ENCODE measurements around the gene CD99. TPM values are rescaled to one million over a fixed set of nuclear protein-coding genes. Genes with fewer than 3 reads are reported as not detected.

CD99 gene
- total RNA-seq, 1 experiment from 2014 or later, result 92.1 TPM

DNA sequence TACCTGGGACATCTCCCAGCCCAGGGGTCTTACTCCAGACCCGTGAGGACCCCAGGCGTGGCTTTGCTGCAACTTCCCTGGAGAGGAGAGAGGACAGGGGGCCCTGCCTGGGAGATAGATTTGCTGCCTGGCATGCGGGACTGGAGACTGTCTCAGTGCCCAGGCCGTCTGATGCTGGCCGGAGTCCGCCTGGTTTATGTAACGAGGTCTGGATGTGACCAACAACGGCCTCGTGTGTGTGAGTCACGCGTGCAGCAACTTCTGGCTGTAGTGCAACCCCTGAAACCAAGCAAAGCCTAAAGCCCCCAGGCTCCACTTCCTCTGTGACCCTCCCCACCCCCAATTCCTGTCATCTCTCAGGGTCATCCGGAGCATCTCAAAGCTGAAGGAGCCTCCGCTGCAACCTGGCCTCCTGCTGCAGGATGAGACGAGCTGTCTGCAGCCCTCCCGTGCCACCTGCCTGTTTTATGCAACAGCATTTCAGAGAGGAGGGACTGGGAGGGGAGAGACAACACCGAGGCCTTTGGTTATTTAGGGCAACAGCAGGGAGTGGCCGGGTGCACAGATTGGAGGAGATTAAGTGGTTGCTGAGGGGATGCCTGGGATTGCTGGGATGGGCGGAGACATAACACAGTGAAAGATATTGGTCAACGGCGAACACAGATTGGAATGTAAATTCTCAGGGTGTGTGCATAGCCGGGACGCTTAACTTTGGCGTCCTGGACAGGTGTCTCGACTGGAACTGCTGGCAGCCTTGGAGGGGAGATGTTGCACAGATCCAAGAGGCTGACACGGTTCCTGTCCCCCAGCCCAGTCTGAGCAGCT lies 76.7 kb downstream of the CD99 start:
- Histone ChIP-seq H3K4me2 (ENCODE audit: insufficient read depth, insufficient read length, low read length) (no peak overlapping the region), H3K23me2 (ENCODE audit: insufficient read length, low read depth, low read length, poor library complexity, severe bottlenecking) (no peaks in the 10 kb centered on the region)
- no peak overlapping the region; a peak in 1 of 7 replicates for H3K27ac Mint-ChIP-seq

More for the DNA sequence above, 76.7 kb downstream of the CD99 start:
- TF ChIP-seq, protein P1, sequence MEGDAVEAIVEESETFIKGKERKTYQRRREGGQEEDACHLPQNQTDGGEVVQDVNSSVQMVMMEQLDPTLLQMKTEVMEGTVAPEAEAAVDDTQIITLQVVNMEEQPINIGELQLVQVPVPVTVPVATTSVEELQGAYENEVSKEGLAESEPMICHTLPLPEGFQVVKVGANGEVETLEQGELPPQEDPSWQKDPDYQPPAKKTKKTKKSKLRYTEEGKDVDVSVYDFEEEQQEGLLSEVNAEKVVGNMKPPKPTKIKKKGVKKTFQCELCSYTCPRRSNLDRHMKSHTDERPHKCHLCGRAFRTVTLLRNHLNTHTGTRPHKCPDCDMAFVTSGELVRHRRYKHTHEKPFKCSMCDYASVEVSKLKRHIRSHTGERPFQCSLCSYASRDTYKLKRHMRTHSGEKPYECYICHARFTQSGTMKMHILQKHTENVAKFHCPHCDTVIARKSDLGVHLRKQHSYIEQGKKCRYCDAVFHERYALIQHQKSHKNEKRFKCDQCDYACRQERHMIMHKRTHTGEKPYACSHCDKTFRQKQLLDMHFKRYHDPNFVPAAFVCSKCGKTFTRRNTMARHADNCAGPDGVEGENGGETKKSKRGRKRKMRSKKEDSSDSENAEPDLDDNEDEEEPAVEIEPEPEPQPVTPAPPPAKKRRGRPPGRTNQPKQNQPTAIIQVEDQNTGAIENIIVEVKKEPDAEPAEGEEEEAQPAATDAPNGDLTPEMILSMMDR (conservative IDR thresholded peaks at IDR 0.05), result no peak
- Mint-ChIP-seq H3K4me1 (peaks cover 26 to 30% of the 10 kb centered on the region in 2 experiments), H3K27me3 (ENCODE audit: low read depth) (no peaks in the 10 kb centered on the region; the same call in 1 of the 2 replicates), H3K36me3 (ENCODE audit: insufficient read depth in 1 of 3, low read depth in 3 of 3) (peaks cover 0 to 2% (median 0%) of the 10 kb centered on the region in 3 experiments; a peak in 2 of 7 replicates), H3K4me3 (peak overlapping the region in 1 of 2 experiments; percentile 30; a peak in 1 of 5 replicates), H3K9me3 (peaks cover 2 to 5% of the 10 kb centered on the region in 2 experiments; a peak in 3 of 5 replicates)
- no peak overlapping the region for H2BK15ac ChIP-seq (ENCODE audit: low read depth, low read length)
- H4K20me1 ChIP-seq (ENCODE audit: control insufficient read depth, insufficient read depth, insufficient read length), result no peaks in the 10 kb centered on the region
- H2AFZ ChIP-seq (ENCODE audit: low read length), result no peak overlapping the region
- H3K79me1 ChIP-seq (ENCODE audit: insufficient read depth, low read depth, low read length, poor library complexity, severe bottlenecking), result no peaks in the 10 kb centered on the region
- H4K8ac ChIP-seq (replicated peaks; ENCODE audit: insufficient read length, low read depth, low read length), result no peak overlapping the region
- no peaks in the 10 kb centered on the region for H3K79me2 ChIP-seq (ENCODE audit: insufficient read depth, low read length)
- no peaks in the 10 kb centered on the region for H3K27me3 ChIP-seq (ENCODE audit: insufficient read depth, low read length)
- no peak overlapping the region for H3T11ph ChIP-seq (ENCODE audit: low read length)
- no peak overlapping the region for H3K9ac ChIP-seq (ENCODE audit: extremely low read depth, insufficient read length, low read length)
- no peak overlapping the region for H3K14ac ChIP-seq (ENCODE audit: insufficient read depth, low read length)
- peak; percentile 36 for DNase-seq
- no peak overlapping the region for H2BK120ac ChIP-seq (ENCODE audit: low read depth, low read length, poor library complexity, severe bottlenecking)
- H2BK20ac ChIP-seq (ENCODE audit: low read depth, low read length, poor library complexity, severe bottlenecking), result no peak overlapping the region
- H4K91ac ChIP-seq (ENCODE audit: insufficient read length, low read depth, low read length), result no peak overlapping the region
- H3K18ac ChIP-seq (ENCODE audit: insufficient read length, low read depth, low read length), result no peak overlapping the region
- no peak overlapping the region for H3K27ac ChIP-seq (ENCODE audit: insufficient read length, low read depth, low read length)
- WGBS (ENCODE audit: extremely low coverage, insufficient read length, low lambda C conversion rate), result no CpG with 5 or more reads among the region's 25 CpGs
- no peak overlapping the region for H3K23ac ChIP-seq (ENCODE audit: insufficient read length, low read depth, low read length)
- no peak overlapping the region for H2AK5ac ChIP-seq (ENCODE audit: insufficient read length, low read length)
- H3K9me3 ChIP-seq (ENCODE audit: control insufficient read depth, low read depth, low read length), result no peaks in the 10 kb centered on the region
- H3K4me1 ChIP-seq (ENCODE audit: insufficient read depth, low read length), result no peaks in the 10 kb centered on the region
- H2BK12ac ChIP-seq (ENCODE audit: insufficient read length, low read depth, low read length), result no peak overlapping the region
- no peak overlapping the region for H3K56ac ChIP-seq (ENCODE audit: insufficient read length, low read depth, low read length)
- no peak overlapping the region for H2BK5ac ChIP-seq (ENCODE audit: insufficient read length, low read length)
- H4K5ac ChIP-seq (ENCODE audit: insufficient read length, low read depth, low read length), result no peak overlapping the region
- no peak overlapping the region for H3K4ac ChIP-seq (ENCODE audit: low read depth, low read length)
